ENCODE measurements around the gene RETSAT. TPM values are rescaled to one million over a fixed set of nuclear protein-coding genes. Genes with fewer than 3 reads are reported as not detected.

The RETSAT gene
- total and polyA plus RNA-seq, 2 of the 13 experiments (the other 11 are each of a cell fraction or from before 2014, with no cell fraction given): 46.7 to 61.0 TPM

DNA sequence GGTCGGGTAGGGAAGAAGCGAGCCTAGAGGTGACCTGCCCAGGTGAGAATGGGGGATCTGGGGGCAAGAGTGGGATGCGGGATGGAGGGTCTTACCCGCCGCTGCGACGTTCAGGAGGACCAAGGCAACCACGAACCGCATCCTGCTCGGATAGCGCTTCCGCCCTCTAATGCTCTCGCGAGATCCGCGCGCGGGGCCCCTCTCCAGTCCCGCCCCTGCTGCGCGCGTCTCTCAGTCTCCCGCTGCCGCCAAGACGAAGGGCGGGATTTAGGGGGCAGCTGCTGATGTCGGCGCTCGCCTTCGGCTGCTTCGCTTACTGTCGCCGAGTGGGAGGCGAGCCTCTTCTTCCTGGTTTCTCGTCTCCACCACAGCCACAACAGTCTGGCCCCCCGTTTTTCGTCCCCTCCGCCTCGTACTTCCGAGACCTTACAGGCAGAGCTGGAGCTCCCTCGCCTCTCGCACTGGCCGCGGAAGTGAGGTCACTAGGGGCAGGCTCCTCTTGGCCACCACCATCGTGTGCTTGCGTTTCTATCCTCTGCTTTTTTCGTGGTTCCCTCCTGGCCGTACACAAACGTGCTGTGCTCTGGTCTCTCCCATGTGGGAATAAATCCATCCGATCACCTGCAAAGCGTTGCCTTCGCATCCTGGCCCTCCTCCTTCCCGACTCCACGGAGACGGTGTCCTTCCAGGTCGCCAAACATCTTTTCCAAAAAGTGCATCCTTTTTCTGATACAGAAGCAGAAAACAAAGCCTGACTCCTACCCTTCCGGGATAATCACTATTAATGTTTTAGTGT is 26.3 kb downstream of the RETSAT start, which contains the start of gene TGOLN2 (continued):
- peak; percentile 90 for TF ChIP-seq MEIS2 (CRISPR knock-in tag; IDR thresholded peaks at IDR 0.05)
- TF ChIP-seq, protein P1, sequence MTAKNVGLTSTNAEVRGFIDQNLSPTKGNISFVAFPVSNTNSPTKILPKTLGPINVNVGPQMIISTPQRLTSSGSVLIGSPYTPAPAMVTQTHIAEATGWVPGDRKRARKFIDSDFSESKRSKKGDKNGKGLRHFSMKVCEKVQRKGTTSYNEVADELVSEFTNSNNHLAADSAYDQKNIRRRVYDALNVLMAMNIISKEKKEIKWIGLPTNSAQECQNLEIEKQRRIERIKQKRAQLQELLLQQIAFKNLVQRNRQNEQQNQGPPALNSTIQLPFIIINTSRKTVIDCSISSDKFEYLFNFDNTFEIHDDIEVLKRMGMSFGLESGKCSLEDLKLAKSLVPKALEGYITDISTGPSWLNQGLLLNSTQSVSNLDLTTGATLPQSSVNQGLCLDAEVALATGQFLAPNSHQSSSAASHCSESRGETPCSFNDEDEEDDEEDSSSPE (CRISPR knock-in tag; IDR thresholded peaks at IDR 0.05): peak; percentile 98
- TF ChIP-seq ZKSCAN8 (CRISPR knock-in tag; IDR thresholded peaks at IDR 0.05; ENCODE audit: borderline replicate concordance): peak; percentile 62; the same call in 1 of the 2 replicates
- TF ChIP-seq MZF1 (CRISPR knock-in tag; IDR thresholded peaks at IDR 0.05; ENCODE audit: borderline replicate concordance): peak; percentile 94
- TF ChIP-seq KDM3A (CRISPR knock-in tag; IDR thresholded peaks at IDR 0.05; ENCODE audit: low read depth): peak; percentile 85; the same call in 1 of the 2 replicates
- no peak for TF ChIP-seq SRSF9 (IDR thresholded peaks at IDR 0.05; ENCODE audit: borderline replicate concordance, insufficient read depth, low read depth, low read length, poor library complexity, severe bottlenecking)
- TF ChIP-seq ZBTB44 (CRISPR knock-in tag; IDR thresholded peaks at IDR 0.05): peak; percentile 51; the same call in 1 of the 2 replicates
- TF ChIP-seq, protein P2, sequence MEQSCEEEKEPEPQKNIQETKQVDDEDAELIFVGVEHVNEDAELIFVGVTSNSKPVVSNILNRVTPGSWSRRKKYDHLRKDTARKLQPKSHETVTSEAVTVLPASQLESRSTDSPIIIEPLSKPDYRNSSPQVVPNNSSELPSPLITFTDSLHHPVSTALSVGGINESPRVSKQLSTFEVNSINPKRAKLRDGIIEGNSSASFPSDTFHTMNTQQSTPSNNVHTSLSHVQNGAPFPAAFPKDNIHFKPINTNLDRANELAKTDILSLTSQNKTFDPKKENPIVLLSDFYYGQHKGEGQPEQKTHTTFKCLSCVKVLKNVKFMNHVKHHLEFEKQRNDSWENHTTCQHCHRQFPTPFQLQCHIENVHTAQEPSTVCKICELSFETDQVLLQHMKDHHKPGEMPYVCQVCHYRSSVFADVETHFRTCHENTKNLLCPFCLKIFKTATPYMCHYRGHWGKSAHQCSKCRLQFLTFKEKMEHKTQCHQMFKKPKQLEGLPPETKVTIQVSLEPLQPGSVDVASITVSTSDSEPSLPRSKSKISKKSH (CRISPR knock-in tag; IDR thresholded peaks at IDR 0.05; ENCODE audit: borderline replicate concordance): peak; percentile 99
- TF ChIP-seq PAX8 (CRISPR knock-in tag; IDR thresholded peaks at IDR 0.05; ENCODE audit: borderline replicate concordance): peak; percentile 80; the same call in 1 of the 2 replicates
- TF ChIP-seq ISL2 (CRISPR knock-in tag; IDR thresholded peaks at IDR 0.05): peak; percentile 89
- peak; percentile 26 for TF ChIP-seq NFYC (CRISPR knock-in tag; IDR thresholded peaks at IDR 0.05)
- TF ChIP-seq ZNF749 (CRISPR knock-in tag; IDR thresholded peaks at IDR 0.05; ENCODE audit: borderline replicate concordance): peak; percentile 22; the same call in 1 of the 2 replicates
- no peak; the same call in 1 of the 2 replicates for TF ChIP-seq ZNF260 (CRISPR knock-in tag; IDR thresholded peaks at IDR 0.05; ENCODE audit: borderline replicate concordance, low read depth)
- TF ChIP-seq, protein P3, sequence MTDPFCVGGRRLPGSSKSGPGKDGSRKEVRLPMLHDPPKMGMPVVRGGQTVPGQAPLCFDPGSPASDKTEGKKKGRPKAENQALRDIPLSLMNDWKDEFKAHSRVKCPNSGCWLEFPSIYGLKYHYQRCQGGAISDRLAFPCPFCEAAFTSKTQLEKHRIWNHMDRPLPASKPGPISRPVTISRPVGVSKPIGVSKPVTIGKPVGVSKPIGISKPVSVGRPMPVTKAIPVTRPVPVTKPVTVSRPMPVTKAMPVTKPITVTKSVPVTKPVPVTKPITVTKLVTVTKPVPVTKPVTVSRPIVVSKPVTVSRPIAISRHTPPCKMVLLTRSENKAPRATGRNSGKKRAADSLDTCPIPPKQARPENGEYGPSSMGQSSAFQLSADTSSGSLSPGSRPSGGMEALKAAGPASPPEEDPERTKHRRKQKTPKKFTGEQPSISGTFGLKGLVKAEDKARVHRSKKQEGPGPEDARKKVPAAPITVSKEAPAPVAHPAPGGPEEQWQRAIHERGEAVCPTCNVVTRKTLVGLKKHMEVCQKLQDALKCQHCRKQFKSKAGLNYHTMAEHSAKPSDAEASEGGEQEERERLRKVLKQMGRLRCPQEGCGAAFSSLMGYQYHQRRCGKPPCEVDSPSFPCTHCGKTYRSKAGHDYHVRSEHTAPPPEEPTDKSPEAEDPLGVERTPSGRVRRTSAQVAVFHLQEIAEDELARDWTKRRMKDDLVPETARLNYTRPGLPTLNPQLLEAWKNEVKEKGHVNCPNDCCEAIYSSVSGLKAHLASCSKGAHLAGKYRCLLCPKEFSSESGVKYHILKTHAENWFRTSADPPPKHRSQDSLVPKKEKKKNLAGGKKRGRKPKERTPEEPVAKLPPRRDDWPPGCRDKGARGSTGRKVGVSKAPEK (CRISPR knock-in tag; IDR thresholded peaks at IDR 0.05; ENCODE audit: borderline replicate concordance): no peak
- TF ChIP-seq ZNF382 (CRISPR knock-in tag; IDR thresholded peaks at IDR 0.05; ENCODE audit: borderline replicate concordance): no peak
- peak; percentile 97 for TF ChIP-seq PCBP1 (IDR thresholded peaks at IDR 0.05; ENCODE audit: borderline replicate concordance, low read depth, low read length)
- 0 out of 2 replicates have a peak, but pooled peaks have one; percentile 16 for TF ChIP-seq ZNF644 (CRISPR knock-in tag; IDR thresholded peaks at IDR 0.05; ENCODE audit: low read depth)
- 0 out of 2 replicates have a peak, but pooled peaks have one; percentile 82 for TF ChIP-seq ZNF205 (CRISPR knock-in tag; IDR thresholded peaks at IDR 0.05)
- TF ChIP-seq SP140L (CRISPR knock-in tag; IDR thresholded peaks at IDR 0.05; ENCODE audit: borderline replicate concordance): no peak
- no peak for TF ChIP-seq EZH2 (conservative IDR thresholded peaks at IDR 0.05; ENCODE audit: low read depth, low read length)
- TF ChIP-seq, protein P4, sequence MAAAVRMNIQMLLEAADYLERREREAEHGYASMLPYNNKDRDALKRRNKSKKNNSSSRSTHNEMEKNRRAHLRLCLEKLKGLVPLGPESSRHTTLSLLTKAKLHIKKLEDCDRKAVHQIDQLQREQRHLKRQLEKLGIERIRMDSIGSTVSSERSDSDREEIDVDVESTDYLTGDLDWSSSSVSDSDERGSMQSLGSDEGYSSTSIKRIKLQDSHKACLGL (CRISPR knock-in tag; IDR thresholded peaks at IDR 0.05): peak; percentile 76; the same call in 1 of the 2 replicates

Data from HepG2 (cell line).